Right ventricle myocardium superior (tissue), 1 donor: Measurements from ENCODE around the gene CLDN15. TPM values are rescaled to one million over a fixed set of nuclear protein-coding genes. Genes with fewer than 3 reads are reported as not detected.
"Not testable (repeated sequence)": the region's sequence is repeated elsewhere in the genome, so short reads cannot be mapped to it uniquely, and the experiment has no call there.

Experiments used
- ATAC-seq: fragments of 200-7000 bp; cut with Tn5 transposase; one replicate; pipeline ENCODE4 v1.9.1; 2020; ENCODE audit warnings: mild to moderate bottlenecking; ENCODE audit not compliant: poor library complexity
- DNase-seq: peaks from one replicate; pipeline ENCODE4 v3.0.0-alpha.2; 2020
- intact Hi-C: fragments of 100-400 bp; cut with DNase I; formaldehyde crosslinking; loops from one replicate; pipeline ENCODE4 v1.11.2; 2022
- long read RNA-seq: library from polyadenylated mRNA; unstranded; transcript quantifications from one replicate; pipeline ENCODE4 v2.0.0, GENCODE V29; 2021
- total RNA-seq: library from RNA; stranded (reverse); fragmentation: NEBNext Ultra II Directional; extraction: Animal tissue kit (Norgen Biotek cat#: 25700); gene quantifications from one replicate; pipeline ENCODE4 v1.2.1, GENCODE V29; 2021
- donor health status: DM: no; HTN: yes; CAD: no; lungs with severe emphysema.

CLDN15 gene
- 2.2 TPM for total RNA-seq
- long read RNA-seq, partial matches to known transcripts, result 1 of 4 reads
- long read RNA-seq, other reads (novel, unspliced or antisense), result 0 of 4 reads

- DNase-seq (peak; percentile 90), ATAC-seq (peak; percentile 76)
- intact Hi-C loops, result no loop called here
Observed at GRCh38 chr7:101237206-101238067, at the start of gene CLDN15. Gene CLDN15, minus strand, starts transcription at chr7:101237802. Its CDS starts 221 bp downstream, at chr7:101237581.

GRCh38 chr7:101287032-101287431 lies 49.4 kb upstream of the CLDN15 start:
- no peak for ATAC-seq
- DNase-seq, result no peak
- intact Hi-C loops, result loop anchor here (10.0 kb wide), 1 partner anchor 72 kb away; the partner anchor contains the start of genes PLOD3 and ZNHIT1

- intact Hi-C loops, result loop anchor here (10.0 kb wide), 1 partner anchor 71 kb away; the partner anchor contains the start of genes PLOD3 and ZNHIT1
- ATAC-seq (peak; percentile 86), DNase-seq (peak; percentile 63)
Observed at GRCh38 chr7:101285880-101286279, 48.3 kb upstream of the CLDN15 start.

- ATAC-seq (no peak), DNase-seq (no peak)
- intact Hi-C loops, result loop anchor here (10.0 kb wide), 1 partner anchor 70 kb away; the partner anchor contains the start of genes PLOD3 and ZNHIT1
Observed at GRCh38 chr7:101285171-101285570, 47.6 kb upstream of the CLDN15 start.

GRCh38 chr7:101280912-101281311 lies 43.3 kb upstream of the CLDN15 start:
- ATAC-seq, DNase-seq: not testable (repeated sequence)
- intact Hi-C loops, result loop anchor here (5.0 to 10.0 kb wide), 2 partner anchors 66 to 139 kb away; partner anchors contain the start of genes PLOD3 and ZNHIT1

- ATAC-seq, result no peak
- intact Hi-C loops, result no loop called here
- no peak for DNase-seq
Observed at GRCh38 chr7:101278461-101279292, 41.1 kb upstream of the CLDN15 start.

GRCh38 chr7:101277155-101277554 lies 39.6 kb upstream of the CLDN15 start:
- no peak for ATAC-seq
- intact Hi-C loops, result no loop called here

GRCh38 chr7:101273206-101273605 lies 35.6 kb upstream of the CLDN15 start:
- intact Hi-C loops, result no loop called here
- ATAC-seq (no peak), DNase-seq (no peak)

More at GRCh38 chr7:101277155-101277554, 39.6 kb upstream of the CLDN15 start:
- DNase-seq, result no peak

GRCh38 chr7:101271021-101271420 lies 33.4 kb upstream of the CLDN15 start:
- DNase-seq (no peak), ATAC-seq (no peak)
- intact Hi-C loops, result no loop called here

- ATAC-seq (no peak), DNase-seq (no peak)
- intact Hi-C loops, result no loop called here
Observed at GRCh38 chr7:101269664-101270063, 32.1 kb upstream of the CLDN15 start.

GRCh38 chr7:101265622-101266516 lies 28.3 kb upstream of the CLDN15 start:
- intact Hi-C loops, result no loop called here
- ATAC-seq (no peak), DNase-seq (no peak)

- intact Hi-C loops, result not testable (repeated sequence)
- DNase-seq, result peak; percentile 52
- peak; percentile 94 for ATAC-seq
Observed at GRCh38 chr7:101264102-101264706, 26.6 kb upstream of the CLDN15 start.

GRCh38 chr7:101258243-101258731 lies 20.7 kb upstream of the CLDN15 start:
- intact Hi-C loops, result no loop called here
- no peak for ATAC-seq
- DNase-seq, result no peak

GRCh38 chr7:101255796-101256195 lies 18.2 kb upstream of the CLDN15 start:
- intact Hi-C loops, result no loop called here
- DNase-seq, result no peak
- no peak for ATAC-seq

GRCh38 chr7:101253199-101253598 lies 15.6 kb upstream of the CLDN15 start:
- DNase-seq, ATAC-seq, intact Hi-C loops: not testable (repeated sequence)

GRCh38 chr7:101251871-101252659 lies 14.5 kb upstream of the CLDN15 start:
- intact Hi-C loops, result no loop called here
- peak; percentile 99 for DNase-seq
- peak; percentile 100 for ATAC-seq

GRCh38 chr7:101250324-101250723 lies 12.7 kb upstream of the CLDN15 start:
- intact Hi-C loops, result no loop called here
- no peak for DNase-seq
- no peak for ATAC-seq
